Dedifferentiated amniotic fluid mesenchymal stem cell (primary cell): ENCODE measurements around the gene ENO4.

Source experiments
- DNase-seq: peaks from one replicate; pipeline ENCODE4 v3.0.0-alpha.2; 2016; ENCODE audit errors: extremely low spot score

Gene ENO4

DNA sequence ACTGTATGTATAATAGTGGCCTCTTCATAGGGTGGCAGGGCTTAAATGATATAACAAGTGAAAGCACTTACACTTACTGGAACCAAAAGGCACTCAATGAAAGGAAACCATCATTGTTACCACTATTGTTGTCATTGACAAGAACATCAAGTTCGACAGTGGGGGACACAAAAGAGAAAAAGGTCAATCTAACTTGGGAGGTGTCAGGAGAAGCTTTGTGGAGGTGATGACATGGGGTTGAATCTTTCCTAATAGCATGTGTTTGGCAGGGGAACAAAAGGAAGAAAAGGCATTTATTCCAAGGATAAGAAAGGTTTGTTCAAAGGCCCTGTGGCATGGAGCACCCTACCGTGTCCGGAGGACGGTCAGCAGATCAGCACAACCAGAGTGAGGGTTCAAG is 18.2 kb upstream of the ENO4 start:
- DNase-seq = no peak

DNA sequence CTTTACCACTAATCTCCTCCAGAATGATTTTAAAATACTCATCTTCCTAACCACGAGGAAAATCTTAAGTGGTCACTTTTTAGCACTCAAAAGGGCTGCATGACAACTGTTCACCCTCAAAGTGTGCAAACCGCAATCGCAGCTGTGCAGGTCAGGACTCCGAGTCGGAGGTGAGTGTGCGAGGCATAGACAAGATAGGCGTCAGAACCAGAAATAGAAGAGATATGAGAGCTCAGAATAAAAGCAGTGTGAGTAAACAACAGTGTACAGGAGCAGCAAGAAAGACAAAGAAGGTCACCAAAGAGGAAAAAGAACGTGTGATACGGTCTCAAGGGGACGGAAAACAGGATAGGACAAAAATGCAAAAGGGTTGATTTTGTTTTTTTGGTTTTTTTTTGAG is 17.5 kb upstream of the ENO4 start:
- no peak for DNase-seq

DNA sequence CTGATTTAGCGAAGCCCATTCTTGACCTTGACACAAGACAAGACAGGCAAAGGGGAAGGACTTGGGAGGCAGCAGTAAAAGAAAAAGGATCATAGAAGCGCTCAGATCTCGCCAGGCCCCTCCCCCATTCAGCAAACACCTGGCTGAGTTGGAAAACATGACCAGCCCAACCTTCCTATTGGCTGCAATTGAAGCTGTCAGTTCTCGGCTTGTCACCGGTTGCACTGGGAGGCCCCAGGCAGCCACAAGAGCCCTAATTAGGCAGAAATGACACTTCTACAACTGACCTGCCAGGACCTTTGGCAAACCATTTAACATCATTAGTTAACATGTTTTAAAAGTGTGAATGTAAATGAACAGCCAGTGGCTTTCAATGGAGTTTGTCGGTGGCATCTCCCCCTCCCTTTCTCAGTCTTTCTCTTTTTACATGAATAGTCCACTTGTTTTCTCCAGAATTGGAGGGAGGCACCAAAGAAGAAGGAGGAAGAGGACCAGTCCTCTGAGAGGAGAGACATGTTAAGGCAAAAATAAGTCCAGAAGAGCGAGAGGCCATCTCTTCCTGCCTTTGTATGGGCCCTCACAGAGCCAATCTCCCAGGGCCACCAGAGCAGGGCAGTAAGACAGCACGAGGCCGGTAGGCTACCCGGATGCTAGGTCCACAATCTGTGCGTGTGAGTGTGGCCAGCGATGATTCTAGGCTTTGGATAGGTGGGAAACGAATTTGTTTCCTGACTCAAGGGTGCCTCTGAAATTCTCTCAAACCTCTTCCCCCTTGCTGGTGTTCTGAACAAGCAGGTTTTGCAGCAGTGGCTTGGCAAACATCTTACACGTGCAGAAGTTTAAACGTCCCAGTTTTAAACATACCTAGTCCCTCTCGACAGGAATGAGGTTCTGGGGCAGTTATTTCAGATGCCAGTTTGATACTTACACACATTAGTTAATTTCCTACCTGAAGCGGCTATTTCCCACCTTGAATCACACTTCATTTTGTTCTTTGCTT is 15.0 kb upstream of the ENO4 start:
- no peak for DNase-seq

DNA sequence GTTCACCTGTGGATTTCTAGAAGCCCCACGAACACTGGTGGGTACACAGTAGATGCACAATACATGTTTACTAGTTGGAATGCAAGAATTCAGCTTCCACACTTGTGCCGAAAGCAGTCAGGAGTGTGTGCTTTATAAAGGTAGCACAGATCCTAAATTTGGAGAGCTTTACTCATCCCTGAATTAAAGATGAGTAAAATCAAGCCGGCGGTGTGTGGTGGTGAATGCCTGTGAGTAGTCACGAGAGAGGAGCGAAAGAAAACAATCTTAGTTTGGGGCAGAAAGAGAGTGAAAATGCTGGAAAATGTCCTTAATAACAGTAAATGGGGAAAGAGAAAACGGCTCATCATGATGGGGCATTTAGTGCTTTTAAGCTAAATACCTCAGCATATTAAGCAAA is 13.6 kb upstream of the ENO4 start:
- no peak for DNase-seq

- DNase-seq = no peak
Observed at GRCh38 chr10:116836083-116836482, 13.2 kb upstream of the ENO4 start.

DNA sequence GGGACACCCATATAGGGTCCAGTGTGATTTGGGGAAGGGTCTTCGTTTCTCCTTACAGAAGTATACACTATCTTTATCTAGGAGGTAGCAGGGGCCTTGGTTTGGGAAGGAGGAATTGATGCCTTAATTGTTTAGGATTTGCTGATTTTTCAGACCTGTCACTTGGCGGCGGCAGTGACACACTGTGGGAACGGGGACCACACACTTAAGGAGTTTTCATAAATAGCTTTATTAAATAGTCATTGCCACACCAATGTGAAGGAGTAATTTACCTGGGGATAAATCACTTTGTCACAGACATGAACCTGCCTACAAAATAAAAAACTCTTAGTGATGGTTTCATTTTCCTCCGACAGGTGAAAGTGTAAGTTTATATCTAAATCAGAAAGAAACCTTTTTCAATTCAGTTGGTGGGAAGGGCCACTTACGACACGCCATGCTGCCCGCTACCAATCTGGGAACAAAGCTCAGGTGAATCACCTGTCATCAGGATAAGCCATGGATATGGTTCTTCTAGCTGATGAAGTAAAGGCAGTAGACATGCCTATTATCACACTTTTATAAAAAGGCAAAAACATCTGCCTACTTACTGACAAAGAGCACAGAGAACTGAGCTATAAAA is 12.3 kb upstream of the ENO4 start:
- DNase-seq = no peak

DNA sequence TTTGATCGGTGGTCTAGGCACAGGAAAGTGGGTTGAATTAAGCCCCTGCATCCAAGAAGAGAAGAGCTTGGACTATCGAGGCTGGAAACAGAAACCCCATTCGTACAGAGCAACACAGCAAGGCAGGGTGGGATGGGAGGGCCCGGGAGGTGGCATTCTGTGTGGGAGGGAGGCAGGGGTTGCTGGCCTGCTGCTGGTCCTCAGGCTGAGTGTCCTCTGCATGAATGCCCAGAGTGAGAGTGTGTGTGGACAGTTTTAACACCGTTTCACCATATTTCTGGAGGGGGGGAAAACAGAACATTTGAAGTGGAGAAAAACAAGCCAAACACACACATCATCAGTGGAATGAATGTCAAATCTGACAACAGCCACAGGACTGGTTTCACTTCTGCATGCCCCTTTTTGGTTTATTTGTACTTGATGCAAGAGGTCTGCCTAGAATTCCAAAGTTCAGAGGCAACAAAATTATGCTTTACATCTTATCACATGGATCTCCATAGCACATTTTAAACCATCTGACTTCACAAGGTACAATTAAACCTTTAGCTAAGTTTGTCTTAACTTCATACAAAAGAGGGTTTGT is 11.1 kb upstream of the ENO4 start:
- no peak for DNase-seq

GRCh38 chr10:116840389-116841075 is 8.8 kb upstream of the ENO4 start:
- no peak for DNase-seq

- DNase-seq = no peak
Observed at GRCh38 chr10:116845823-116846222, 3.5 kb upstream of the ENO4 start.

- DNase-seq = no peak
Observed at GRCh38 chr10:116848032-116848943, 1.0 kb upstream of the ENO4 start.

GRCh38 chr10:116848944-116849247 is 403 bp upstream of the ENO4 start:
- no peak for DNase-seq

DNA sequence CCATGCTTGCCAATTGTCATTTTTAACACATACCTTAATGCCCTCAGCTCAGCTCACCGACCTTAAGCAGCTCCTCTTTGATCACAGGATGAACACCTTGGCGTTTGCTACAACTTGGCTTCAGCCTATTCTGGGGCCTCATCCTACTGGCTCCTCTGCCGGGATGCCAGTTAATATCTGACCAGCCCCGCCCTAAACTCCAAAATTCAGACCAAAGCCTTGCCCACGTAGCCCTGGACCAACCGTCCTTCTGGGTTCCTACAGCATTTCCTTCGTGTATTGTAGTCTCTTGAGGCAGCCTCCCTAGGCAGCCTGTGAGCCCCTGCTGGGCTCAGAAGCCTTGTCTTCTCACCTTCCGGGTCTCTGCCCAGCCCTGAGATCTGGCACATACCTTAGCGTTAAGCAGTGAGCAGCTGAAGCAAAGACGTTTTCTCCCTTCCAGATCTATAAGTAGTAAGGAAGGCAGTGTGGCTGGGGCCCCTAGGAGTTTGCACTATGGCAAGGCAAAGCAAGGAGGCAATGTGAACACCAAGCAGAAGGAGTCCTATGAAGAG is 836 bp downstream of the ENO4 start:
- DNase-seq = no peak

- no peak for DNase-seq
Observed at GRCh38 chr10:116852246-116852645, 2.9 kb downstream of the ENO4 start.

GRCh38 chr10:116853287-116853686 is 4.0 kb downstream of the ENO4 start:
- no peak for DNase-seq

GRCh38 chr10:116853701-116854100 is 4.4 kb downstream of the ENO4 start:
- no peak for DNase-seq

GRCh38 chr10:116857156-116857555 is 7.9 kb downstream of the ENO4 start:
- no peak for DNase-seq

DNA sequence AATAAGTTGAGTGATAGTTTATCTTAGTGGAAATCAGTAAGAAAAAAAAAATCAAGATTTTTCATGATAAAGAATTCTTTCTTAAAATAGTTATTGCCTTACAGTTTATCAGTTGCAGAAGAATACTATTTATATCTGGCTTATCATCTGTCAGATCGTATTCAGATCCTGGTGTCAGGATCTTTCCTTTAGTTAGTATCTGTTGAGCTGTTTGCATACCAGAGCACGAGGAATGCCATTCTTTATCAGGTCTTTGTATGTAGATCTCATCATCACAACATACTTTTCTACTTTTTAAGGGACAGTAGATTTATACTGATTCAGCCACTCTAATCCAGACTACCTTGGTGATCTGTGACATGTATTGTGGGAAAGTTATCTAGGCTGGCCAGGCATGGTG is 12.5 kb downstream of the ENO4 start:
- DNase-seq = no peak

- DNase-seq = no peak
Observed at GRCh38 chr10:116864436-116864835, 15.1 kb downstream of the ENO4 start.

GRCh38 chr10:116866066-116866465 is 16.8 kb downstream of the ENO4 start:
- DNase-seq = no peak

- DNase-seq = no peak
Observed at GRCh38 chr10:116866987-116867595, 17.8 kb downstream of the ENO4 start.
